HUES6 (cell line): ENCODE results near the gene CABP2.
"Not testable (repeated sequence)": the region's sequence is repeated elsewhere in the genome, so short reads cannot be mapped to it uniquely, and the experiment has no call there.

Experiments used
- H3K27ac ChIP-seq: 2 replicates; pipeline ENCODE4 v1.7.0; 2013; ENCODE audit warnings: low read depth, mild to moderate bottlenecking, low read length, inconsistent platforms
- H3K27me3 ChIP-seq: 2 replicates; pipeline ENCODE4 v1.6.1; 2013; ENCODE audit warnings: low read length; ENCODE audit not compliant: control insufficient read depth, insufficient read depth
- H3K36me3 ChIP-seq: 2 replicates; pipeline ENCODE4 v1.6.1; 2013; ENCODE audit warnings: low read length; ENCODE audit not compliant: control insufficient read depth, insufficient read depth
- H3K4me1 ChIP-seq: 2 replicates; pipeline ENCODE4 v1.6.1; 2013; ENCODE audit warnings: low read length; ENCODE audit not compliant: control insufficient read depth, insufficient read depth
- H3K4me3 ChIP-seq: 2 replicates; pipeline ENCODE4 v1.5.1; 2013; ENCODE audit warnings: low read depth, low read length
- H3K9ac ChIP-seq: one replicate; pipeline ENCODE4 v1.6.1; 2013; ENCODE audit warnings: mild to moderate bottlenecking, low read length
- H3K9me3 ChIP-seq: 2 replicates; pipeline ENCODE4 v1.6.1; 2013; ENCODE audit warnings: low read depth, low read length; ENCODE audit not compliant: control insufficient read depth, insufficient read depth

The CABP2 gene

GRCh38 chr11:67551697-67552096 lies 28.5 kb upstream of the CABP2 start:
- not testable (repeated sequence) for H3K36me3 ChIP-seq, H3K27me3 ChIP-seq, H3K9ac ChIP-seq, H3K4me1 ChIP-seq, H3K27ac ChIP-seq, H3K4me3 ChIP-seq
- H3K9me3 ChIP-seq: peaks cover 23% of the 10 kb centered on the region

- no peak overlapping the region for H3K9ac ChIP-seq
- peaks cover 23% of the 10 kb centered on the region for H3K9me3 ChIP-seq
- no peaks in the 10 kb centered on the region for H3K36me3 ChIP-seq
- H3K4me1 ChIP-seq: no peaks in the 10 kb centered on the region
- no peaks in the 10 kb centered on the region for H3K27me3 ChIP-seq
- no peak overlapping the region for H3K27ac ChIP-seq
- no peak overlapping the region for H3K4me3 ChIP-seq
These were observed 27.9 kb upstream of the CABP2 start for GRCh38 chr11:67551127-67551526.

GRCh38 chr11:67548555-67549110 lies 25.4 kb upstream of the CABP2 start:
- H3K27me3 ChIP-seq: no peaks in the 10 kb centered on the region
- H3K4me1 ChIP-seq: no peaks in the 10 kb centered on the region
- no peak overlapping the region for H3K9ac ChIP-seq
- no peak overlapping the region for H3K4me3 ChIP-seq
- H3K27ac ChIP-seq: no peak overlapping the region
- H3K36me3 ChIP-seq: no peaks in the 10 kb centered on the region
- H3K9me3 ChIP-seq: peaks cover 23% of the 10 kb centered on the region

GRCh38 chr11:67548112-67548511 lies 24.9 kb upstream of the CABP2 start:
- H3K4me3 ChIP-seq, H3K36me3 ChIP-seq, H3K27ac ChIP-seq, H3K9ac ChIP-seq, H3K4me1 ChIP-seq, H3K27me3 ChIP-seq: not testable (repeated sequence)
- H3K9me3 ChIP-seq: peaks cover 23% of the 10 kb centered on the region

GRCh38 chr11:67545280-67545679 lies 22.0 kb upstream of the CABP2 start:
- Histone ChIP-seq H3K27me3 (no peaks in the 10 kb centered on the region), H3K4me3 (no peak overlapping the region), H3K4me1 (peaks cover 7% of the 10 kb centered on the region), H3K36me3 (no peaks in the 10 kb centered on the region), H3K9ac (no peak overlapping the region), H3K27ac (no peak overlapping the region), H3K9me3 (no peaks in the 10 kb centered on the region)

GRCh38 chr11:67544616-67545242 lies 21.5 kb upstream of the CABP2 start:
- Histone ChIP-seq H3K4me1 (peaks cover 7% of the 10 kb centered on the region), H3K36me3 (no peaks in the 10 kb centered on the region), H3K9ac (no peak overlapping the region), H3K27me3 (no peaks in the 10 kb centered on the region), H3K4me3 (no peak overlapping the region), H3K27ac (no peak overlapping the region), H3K9me3 (no peaks in the 10 kb centered on the region)

- H3K27ac ChIP-seq: no peak overlapping the region
- H3K4me3 ChIP-seq: no peak overlapping the region
- H3K9me3 ChIP-seq: peaks cover 4% of the 10 kb centered on the region
- H3K27me3 ChIP-seq: no peaks in the 10 kb centered on the region
- H3K36me3 ChIP-seq: no peaks in the 10 kb centered on the region
- H3K4me1 ChIP-seq: peaks cover 7% of the 10 kb centered on the region
- no peak overlapping the region for H3K9ac ChIP-seq
These were observed 20.3 kb upstream of the CABP2 start for GRCh38 chr11:67543585-67543984.

GRCh38 chr11:67542971-67543370 lies 19.7 kb upstream of the CABP2 start:
- no peaks in the 10 kb centered on the region for H3K36me3 ChIP-seq
- peaks cover 7% of the 10 kb centered on the region for H3K4me1 ChIP-seq
- no peak overlapping the region for H3K27ac ChIP-seq
- no peak overlapping the region for H3K4me3 ChIP-seq
- H3K9me3 ChIP-seq: peaks cover 4% of the 10 kb centered on the region
- H3K9ac ChIP-seq: no peak overlapping the region
- H3K27me3 ChIP-seq: no peaks in the 10 kb centered on the region

- H3K9ac ChIP-seq: no peak overlapping the region
- no peaks in the 10 kb centered on the region for H3K27me3 ChIP-seq
- no peak overlapping the region for H3K27ac ChIP-seq
- peaks cover 4% of the 10 kb centered on the region for H3K9me3 ChIP-seq
- no peak overlapping the region for H3K4me3 ChIP-seq
- peaks cover 7% of the 10 kb centered on the region for H3K4me1 ChIP-seq
- no peaks in the 10 kb centered on the region for H3K36me3 ChIP-seq
These were observed 18.9 kb upstream of the CABP2 start for GRCh38 chr11:67542169-67542568.

GRCh38 chr11:67541198-67541597 lies 18.0 kb upstream of the CABP2 start:
- Histone ChIP-seq H3K9ac (no peak overlapping the region), H3K36me3 (no peaks in the 10 kb centered on the region), H3K9me3 (peaks cover 13% of the 10 kb centered on the region), H3K27me3 (no peaks in the 10 kb centered on the region), H3K4me3 (no peak overlapping the region), H3K27ac (no peak overlapping the region), H3K4me1 (peaks cover 7% of the 10 kb centered on the region)

GRCh38 chr11:67539550-67539949 lies 16.3 kb upstream of the CABP2 start:
- Histone ChIP-seq H3K4me3 (no peak overlapping the region), H3K9ac (no peak overlapping the region), H3K36me3 (no peaks in the 10 kb centered on the region), H3K27ac (no peak overlapping the region), H3K27me3 (no peaks in the 10 kb centered on the region), H3K4me1 (peaks cover 7% of the 10 kb centered on the region), H3K9me3 (peaks cover 26% of the 10 kb centered on the region)
